HCT116 (cell line): ENCODE data around the gene SSH2. TPM values are rescaled to one million over a fixed set of nuclear protein-coding genes. Genes with fewer than 3 reads are reported as not detected.

Source experiments
- ATAC-seq: fragments of 200-7000 bp; cut with Tn5 transposase; 2 replicates; pipeline ENCODE4 v1.9.1; 2020; ENCODE audit warnings: mild to moderate bottlenecking, moderate library complexity
- BruUV-seq: library from RNA; stranded (reverse); fragments of 400-500 nt; replicated peaks from 2 replicates; lab custom pipeline; 2021; lab: Mats Ljungman, UMichigan
- CTCF ChIA-PET: fragments of 300-600 bp; sonication (Branson Sonifier 250); formaldehyde crosslinking; loops from one replicate; lab custom pipeline; 2021; ENCODE audit warnings: antibody characterized with exemption; lab: Charles Lee
- POLR2A ChIA-PET: fragments of 300-600, 350-600 bp; sonication (Branson Sonifier 250); formaldehyde crosslinking; loops from one replicate; lab custom pipeline; 2021; ENCODE audit warnings: antibody characterized with exemption; lab: Charles Lee
- RAD21 ChIA-PET, 2 experiments: fragments of 300-600 bp; sonication (Branson Sonifier 250); formaldehyde crosslinking; loops; one replicate each; lab custom pipeline; 2023; ENCODE audit warnings: low total read pairs in 2 of 2; ENCODE audit not compliant: uncharacterized antibody in 2 of 2, unreplicated experiment in 2 of 2, low non-redundant PET in 1 of 2; lab: Charles Lee
- DNase-seq: peaks from one replicate; pipeline ENCODE4 v3.0.0-alpha.2; 2010; ENCODE audit warnings: low read depth, low spot score
- H2AFZ ChIP-seq: fragments of 200-600 bp; shearing (Covaris generic), sonication (generic); 2 replicates; pipeline ENCODE4 v1.6.1; 2017; ENCODE audit warnings: low read depth, mixed run types, mixed read lengths, antibody characterized with exemption, low read length; ENCODE audit not compliant: poor library complexity, severe bottlenecking
- H3K27ac ChIP-seq: 2 replicates; pipeline ENCODE4 v1.5.1; 2012; ENCODE audit warnings: low read depth, low read length
- H3K27me3 ChIP-seq: fragments of 200-600 bp; sonication (generic); 2 replicates; pipeline ENCODE4 v1.6.1; 2016; ENCODE audit warnings: mixed run types, low read length, mixed read lengths; ENCODE audit not compliant: insufficient read depth
- H3K36me3 ChIP-seq, 2 experiments: fragments of 200-500 bp in 1 of 2; fragments of 200-600 bp in 1 of 2; sonication (Bioruptor generic) in 1 of 2; sonication (generic) in 1 of 2; 2 replicates each; pipeline versions ENCODE4 v1.5.1 to v1.6.1; 2014 to 2016; ENCODE audit warnings: low read length in 2 of 2, inconsistent platforms in 1 of 2, mixed read lengths in 1 of 2, mixed run types in 1 of 2; ENCODE audit not compliant: insufficient read depth in 2 of 2, control insufficient read depth in 1 of 2
- H3K4me1 ChIP-seq, 2 experiments: fragments of 200-600 bp in 1 of 2; sonication (generic) in 1 of 2; 2 replicates each; pipeline versions ENCODE4 v1.5.1 to v1.6.1; 2012 to 2017; ENCODE audit warnings: low read length in 2 of 2, inconsistent platforms in 1 of 2, mild to moderate bottlenecking in 1 of 2, mixed read lengths in 1 of 2, mixed run types in 1 of 2, moderate library complexity in 1 of 2; ENCODE audit not compliant: insufficient read depth in 2 of 2, control insufficient read depth in 1 of 2
- H3K4me2 ChIP-seq: fragments of 200-600 bp; sonication (generic); 2 replicates; pipeline ENCODE4 v1.6.1; 2017; ENCODE audit warnings: mixed run types, low read length, mixed read lengths
- H3K4me3 ChIP-seq, 2 experiments: fragments of 200-600 bp in 1 of 2; sonication (generic) in 1 of 2; replicated peaks in 1 of 2; 2 replicates each; pipeline ENCODE4 v1.5.1; 2011 to 2016; ENCODE audit warnings: low read length in 2 of 2, control low read depth in 1 of 2, low read depth in 1 of 2, mild to moderate bottlenecking in 1 of 2, mixed read lengths in 1 of 2, mixed run types in 1 of 2
- H3K79me2 ChIP-seq: fragments of 200-600 bp; sonication (generic); 2 replicates; pipeline ENCODE4 v1.6.1; 2017; ENCODE audit warnings: mild to moderate bottlenecking, mixed run types, low read length, moderate library complexity, mixed read lengths; ENCODE audit not compliant: insufficient read depth
- H3K9ac ChIP-seq: fragments of 200-600 bp; sonication (generic); 2 replicates; pipeline ENCODE4 v1.6.1; 2016; ENCODE audit warnings: low read length, mixed read lengths
- H3K9me2 ChIP-seq: fragments of 200-600 bp; sonication (generic), shearing (Covaris generic); 2 replicates; pipeline ENCODE4 v1.6.1; 2017; ENCODE audit warnings: mixed run types, mild to moderate bottlenecking, moderate library complexity; ENCODE audit not compliant: insufficient read depth
- H3K9me3 ChIP-seq, 2 experiments: fragments of 200-500 bp in 1 of 2; fragments of 200-600 bp in 1 of 2; sonication (Bioruptor generic) in 1 of 2; sonication (generic) in 1 of 2; 2 replicates each; pipeline ENCODE4 v1.6.1; 2014 to 2017; ENCODE audit warnings: low read length in 2 of 2, mixed read lengths in 2 of 2, inconsistent platforms in 1 of 2, low read depth in 1 of 2, mild to moderate bottlenecking in 1 of 2, mixed run types in 1 of 2, moderate library complexity in 1 of 2; ENCODE audit not compliant: control insufficient read depth in 1 of 2, insufficient read depth in 1 of 2
- H4K20me1 ChIP-seq: fragments of 200-600 bp; sonication (generic), shearing (Covaris generic); 2 replicates; pipeline ENCODE4 v1.6.1; 2017; ENCODE audit warnings: mixed run types, mild to moderate bottlenecking, moderate library complexity; ENCODE audit not compliant: insufficient read depth
- CEBPB ChIP-seq: IDR thresholded peaks from 2 replicates; pipeline ENCODE4 v1.6.1; 2012; ENCODE audit warnings: low read depth
- EGR1 ChIP-seq: IDR thresholded peaks from 2 replicates; pipeline ENCODE4 v1.6.1; 2012; ENCODE audit warnings: low read depth
- FOSL1 ChIP-seq: IDR thresholded peaks from 2 replicates; pipeline ENCODE4 v1.6.1; 2012; ENCODE audit warnings: low read depth
- POLR2A ChIP-seq: IDR thresholded peaks from 2 replicates; pipeline ENCODE4 v1.7.0; 2011; ENCODE audit warnings: borderline replicate concordance; ENCODE audit not compliant: insufficient read depth, insufficient read length; ENCODE audit errors: extremely low read depth
- POLR2AphosphoS5 ChIP-seq: IDR thresholded peaks from 2 replicates; pipeline ENCODE4 v1.6.1; 2011; ENCODE audit warnings: mild to moderate bottlenecking, low read depth, low read length, moderate library complexity
- TCF7L2 ChIP-seq: IDR thresholded peaks from 2 replicates; pipeline ENCODE4 v1.7.0; 2011; ENCODE audit warnings: borderline replicate concordance, inconsistent platforms; ENCODE audit not compliant: insufficient read depth, insufficient read length; ENCODE audit errors: extremely low read depth
- ZBTB33 ChIP-seq: IDR thresholded peaks from 2 replicates; pipeline ENCODE4 v1.6.1; 2011; ENCODE audit warnings: mild to moderate bottlenecking, low read length, moderate library complexity; ENCODE audit not compliant: insufficient replicate concordance; ENCODE audit errors: extremely low read depth
- intact Hi-C: fragments of 100-400 bp; cut with micrococcal nuclease; formaldehyde crosslinking; loops from 2 replicates; pipeline ENCODE4 v1.10.0; 2022
- total RNA-seq: library from RNA; stranded (reverse); gene quantifications from one replicate; pipeline ENCODE4 v1.2.1, GENCODE V29; 2021; ENCODE audit not compliant: unreplicated experiment
- TF ChIP-seq, protein P1 (sequence below): IDR thresholded peaks from 2 replicates; pipeline ENCODE4 v1.6.1; 2012

Gene SSH2
- total RNA-seq, 1 experiment from 2014 or later: 17.0 TPM

GRCh38 chr17:29615492-29616299 is 314.3 kb downstream of the SSH2 start:
- ATAC-seq (peak; percentile 11; the same call in 1 of the 2 replicates), DNase-seq (no peak)
- intact Hi-C loops: no loop called here
- H4K20me1 ChIP-seq: no peaks in the 10 kb centered on the region
- no peak overlapping the region for H3K4me3 ChIP-seq
- H3K36me3 ChIP-seq: no peaks in the 10 kb centered on the region
- peaks cover 34 to 50% of the 10 kb centered on the region in 2 experiments for H3K4me1 ChIP-seq
- no peak overlapping the region for H3K4me2 ChIP-seq
- no peak overlapping the region for H2AFZ ChIP-seq
- ChIA-PET POLR2A (interaction anchor here (1.3 kb wide), 1 partner anchor 478 kb away, joined by 3 read pairs; no protein-coding TSS in a partner anchor), RAD21 (no interaction called here), CTCF (interaction anchor here (3.7 to 4.2 kb wide), 2 partner anchors 11 to 24 kb away, joined by 16 to 57 read pairs; partner anchors contain the start of gene ANKRD13B)
- H3K27ac ChIP-seq: no peak overlapping the region
- no peaks in the 10 kb centered on the region for H3K27me3 ChIP-seq
- no peaks in the 10 kb centered on the region for H3K79me2 ChIP-seq
- no peak overlapping the region for H3K9ac ChIP-seq
- BruUV-seq: no TSS peak
- H3K9me3 ChIP-seq: no peaks in the 10 kb centered on the region
- H3K9me2 ChIP-seq: no peaks in the 10 kb centered on the region
- TF ChIP-seq, protein P1, sequence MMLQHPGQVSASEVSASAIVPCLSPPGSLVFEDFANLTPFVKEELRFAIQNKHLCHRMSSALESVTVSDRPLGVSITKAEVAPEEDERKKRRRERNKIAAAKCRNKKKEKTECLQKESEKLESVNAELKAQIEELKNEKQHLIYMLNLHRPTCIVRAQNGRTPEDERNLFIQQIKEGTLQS: no peak
- no peak for TF ChIP-seq TCF7L2
- no peak for TF ChIP-seq FOSL1
- TF ChIP-seq EGR1: no peak
- no peak for TF ChIP-seq CEBPB
- no peak for TF ChIP-seq POLR2A
- TF ChIP-seq POLR2AphosphoS5: no peak
- TF ChIP-seq ZBTB33: no peak
